ACC112 (cell line): Measurements from ENCODE around the gene MAP1B.

Source experiments
- H2AFZ ChIP-seq: fragments of 200-600 bp; sonication (generic); one replicate; pipeline ENCODE4 v1.6.0; 2017; ENCODE audit warnings: antibody characterized with exemption, low read length; ENCODE audit not compliant: unreplicated experiment
- H3K27ac ChIP-seq: fragments of 200-600 bp; sonication (generic); 2 replicates; pipeline ENCODE4 v1.5.1; 2014; ENCODE audit warnings: low read depth, mild to moderate bottlenecking, antibody characterized with exemption, low read length, moderate library complexity
- H3K27me3 ChIP-seq: fragments of 200-600 bp; sonication (generic); 2 replicates; pipeline ENCODE4 v1.6.1; 2014; ENCODE audit warnings: mild to moderate bottlenecking, antibody characterized with exemption, low read length, moderate library complexity, mixed read lengths; ENCODE audit not compliant: insufficient read depth
- H3K36me3 ChIP-seq: fragments of 200-600 bp; sonication (generic); 2 replicates; pipeline ENCODE4 v1.6.1; 2016; ENCODE audit warnings: mild to moderate bottlenecking, antibody characterized with exemption, low read length, moderate library complexity, mixed read lengths; ENCODE audit not compliant: insufficient read depth
- H3K4me1 ChIP-seq: fragments of 200-600 bp; sonication (generic); one replicate; pipeline ENCODE4 v1.6.1; 2016; ENCODE audit warnings: low read length, mixed read lengths; ENCODE audit not compliant: insufficient read depth, unreplicated experiment, control insufficient read depth
- H3K4me3 ChIP-seq: fragments of 200-600 bp; sonication (generic); 2 replicates; pipeline ENCODE4 v1.5.1; 2014; ENCODE audit warnings: mild to moderate bottlenecking, low read depth, low read length
- H3K79me2 ChIP-seq: fragments of 200-600 bp; sonication (generic); one replicate; pipeline ENCODE4 v1.6.0; 2016; ENCODE audit warnings: low read length; ENCODE audit not compliant: control insufficient read depth, unreplicated experiment, insufficient read depth

Gene MAP1B

GRCh38 chr5:72096602-72097188 is 10.6 kb upstream of the MAP1B start:
- H3K27ac ChIP-seq = no peak overlapping the region
- H3K79me2 ChIP-seq = no peaks in the 10 kb centered on the region
- H2AFZ ChIP-seq = no peak overlapping the region
- H3K36me3 ChIP-seq = no peaks in the 10 kb centered on the region
- H3K27me3 ChIP-seq = no peaks in the 10 kb centered on the region
- H3K4me1 ChIP-seq = peaks cover 4% of the 10 kb centered on the region
- H3K4me3 ChIP-seq = no peak overlapping the region

GRCh38 chr5:72101828-72102227 is 5.4 kb upstream of the MAP1B start:
- Histone ChIP-seq H3K4me1 (peaks cover 11% of the 10 kb centered on the region), H3K4me3 (no peak overlapping the region), H3K27ac (no peak overlapping the region), H3K27me3 (no peaks in the 10 kb centered on the region), H3K36me3 (no peaks in the 10 kb centered on the region), H3K79me2 (no peaks in the 10 kb centered on the region), H2AFZ (no peak overlapping the region)

GRCh38 chr5:72106817-72107130 is 501 bp upstream of the MAP1B start:
- peak overlapping the region; percentile 97 for H3K4me3 ChIP-seq
- peaks cover 32% of the 10 kb centered on the region for H3K4me1 ChIP-seq
- H2AFZ ChIP-seq = peak overlapping the region; percentile 41
- no peak overlapping the region for H3K27ac ChIP-seq
- no peaks in the 10 kb centered on the region for H3K27me3 ChIP-seq
- peaks cover 44% of the 10 kb centered on the region for H3K79me2 ChIP-seq
- H3K36me3 ChIP-seq = no peaks in the 10 kb centered on the region; the same call in 1 of the 2 replicates

- Histone ChIP-seq H2AFZ (peak overlapping the region; percentile 41), H3K27me3 (no peaks in the 10 kb centered on the region), H3K4me3 (peak overlapping the region; percentile 97), H3K36me3 (no peaks in the 10 kb centered on the region; the same call in 1 of the 2 replicates), H3K4me1 (peaks cover 37% of the 10 kb centered on the region), H3K27ac (peak overlapping the region; percentile 53), H3K79me2 (peaks cover 55% of the 10 kb centered on the region)
These were observed 576 bp downstream of the MAP1B start for GRCh38 chr5:72107901-72108201.

GRCh38 chr5:72108202-72109061 is 1.2 kb downstream of the MAP1B start:
- H3K27me3 ChIP-seq = no peaks in the 10 kb centered on the region
- H3K4me3 ChIP-seq = peak overlapping the region; percentile 97
- no peak overlapping the region for H2AFZ ChIP-seq
- H3K27ac ChIP-seq = peak overlapping the region; percentile 53
- H3K79me2 ChIP-seq = peaks cover 60% of the 10 kb centered on the region
- H3K36me3 ChIP-seq = no peaks in the 10 kb centered on the region; the same call in 1 of the 2 replicates
- peaks cover 38% of the 10 kb centered on the region for H3K4me1 ChIP-seq

- Histone ChIP-seq H3K36me3 (no peaks in the 10 kb centered on the region; the same call in 1 of the 2 replicates), H3K27ac (no peak overlapping the region), H3K27me3 (no peaks in the 10 kb centered on the region), H2AFZ (no peak overlapping the region), H3K4me1 (peaks cover 38% of the 10 kb centered on the region), H3K4me3 (peak overlapping the region; percentile 97), H3K79me2 (peaks cover 66% of the 10 kb centered on the region)
These were observed 1.8 kb downstream of the MAP1B start for GRCh38 chr5:72109062-72109411.

GRCh38 chr5:72109625-72110024 is 2.4 kb downstream of the MAP1B start:
- Histone ChIP-seq H3K27me3 (no peaks in the 10 kb centered on the region), H3K79me2 (peaks cover 72% of the 10 kb centered on the region), H2AFZ (no peak overlapping the region), H3K4me1 (peaks cover 38% of the 10 kb centered on the region), H3K27ac (no peak overlapping the region), H3K36me3 (peaks cover under 1% of the 10 kb centered on the region), H3K4me3 (peak overlapping the region; percentile 97)

- H2AFZ ChIP-seq = no peak overlapping the region
- peak overlapping the region; percentile 97 for H3K4me3 ChIP-seq
- peaks cover 79% of the 10 kb centered on the region for H3K79me2 ChIP-seq
- peaks cover 9% of the 10 kb centered on the region for H3K36me3 ChIP-seq
- no peak overlapping the region for H3K27ac ChIP-seq
- no peaks in the 10 kb centered on the region for H3K27me3 ChIP-seq
- H3K4me1 ChIP-seq = peaks cover 38% of the 10 kb centered on the region
These were observed 3.2 kb downstream of the MAP1B start for GRCh38 chr5:72110394-72111013.

- Histone ChIP-seq H3K36me3 (peaks cover 28% of the 10 kb centered on the region), H3K79me2 (peaks cover 97% of the 10 kb centered on the region), H3K4me3 (no peak overlapping the region), H3K27ac (no peak overlapping the region), H3K27me3 (no peaks in the 10 kb centered on the region), H3K4me1 (peaks cover 38% of the 10 kb centered on the region), H2AFZ (no peak overlapping the region)
These were observed 5.1 kb downstream of the MAP1B start for GRCh38 chr5:72112389-72112788.

- Histone ChIP-seq H3K4me1 (peaks cover 33% of the 10 kb centered on the region), H3K4me3 (no peak overlapping the region), H3K27me3 (no peaks in the 10 kb centered on the region), H3K79me2 (peaks cover 96% of the 10 kb centered on the region), H3K36me3 (peaks cover 49% of the 10 kb centered on the region), H3K27ac (no peak overlapping the region), H2AFZ (no peak overlapping the region)
These were observed 7.4 kb downstream of the MAP1B start for GRCh38 chr5:72114629-72115028.

GRCh38 chr5:72115296-72115695 is 8.0 kb downstream of the MAP1B start:
- Histone ChIP-seq H3K4me1 (peaks cover 26% of the 10 kb centered on the region), H3K27me3 (no peaks in the 10 kb centered on the region), H3K4me3 (no peak overlapping the region), H3K36me3 (peaks cover 54% of the 10 kb centered on the region), H2AFZ (no peak overlapping the region), H3K27ac (no peak overlapping the region), H3K79me2 (peaks cover 89% of the 10 kb centered on the region)
